ENCODE data around the gene EIF5AL1. TPM values are rescaled to one million over a fixed set of nuclear protein-coding genes. Genes with fewer than 3 reads are reported as not detected.
"Not testable (repeated sequence)": the region's sequence is repeated elsewhere in the genome, so short reads cannot be mapped to it uniquely, and the experiment has no call there.

Gene EIF5AL1
- total RNA-seq, result 0.09 TPM

GRCh38 chr10:79511891-79512583 lies at the start of gene EIF5AL1:
EIF5AL1 (plus strand) TSS chr10:79512533; CDS start chr10:79512650, 117 bp downstream.
- intact Hi-C loops (cut with DNase I); DNase-seq (ENCODE audit: low spot score): not testable (repeated sequence)
- ATAC-seq, result peak; percentile 59

DNA sequence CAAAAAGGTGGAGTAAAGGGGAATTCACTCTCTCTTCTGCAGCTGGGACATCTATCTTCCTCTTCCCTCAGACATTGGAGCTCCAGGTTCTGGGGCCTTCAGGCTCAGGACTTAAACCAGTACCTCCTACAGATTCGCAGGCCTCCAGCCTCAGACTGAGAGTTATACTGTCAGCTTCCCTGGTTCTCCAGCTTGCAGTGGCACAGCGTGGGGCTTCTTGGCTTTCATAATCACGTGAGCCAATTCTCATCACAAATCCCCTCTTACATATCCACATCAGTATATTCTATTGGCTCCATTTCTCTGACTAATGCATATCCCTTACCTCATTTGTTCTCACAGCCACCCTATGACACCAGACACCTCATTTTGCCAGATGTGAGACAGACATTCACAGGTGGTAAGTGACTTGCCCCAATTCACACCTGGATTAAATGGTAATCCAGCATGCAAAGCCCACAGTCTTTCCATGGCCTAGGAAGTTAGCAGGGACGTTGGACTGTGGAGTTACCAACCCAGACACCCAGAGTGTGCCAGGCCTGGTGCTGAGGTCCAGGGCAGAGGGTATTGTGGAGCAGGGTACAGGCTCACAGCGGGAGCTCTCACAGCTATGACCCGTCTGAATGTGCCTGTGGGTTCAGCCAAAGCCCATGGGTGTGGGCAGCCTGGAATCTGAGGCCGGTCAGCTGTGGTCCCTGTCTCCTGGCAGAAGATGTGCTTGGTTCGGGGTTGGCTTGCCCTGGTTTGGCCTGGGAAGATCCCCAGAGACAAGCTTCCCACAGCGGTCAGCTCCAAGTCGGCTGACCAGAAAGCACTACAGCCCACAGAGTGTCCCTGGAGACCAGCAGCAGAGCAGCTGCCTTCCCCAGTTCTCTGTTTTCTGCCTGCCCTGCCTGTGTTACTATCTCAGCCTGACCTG lies 48.5 kb upstream of the EIF5AL1 start:
- intact Hi-C loops (cut with DNase I), result no loop called here
- peak; percentile 59 for ATAC-seq

DNA sequence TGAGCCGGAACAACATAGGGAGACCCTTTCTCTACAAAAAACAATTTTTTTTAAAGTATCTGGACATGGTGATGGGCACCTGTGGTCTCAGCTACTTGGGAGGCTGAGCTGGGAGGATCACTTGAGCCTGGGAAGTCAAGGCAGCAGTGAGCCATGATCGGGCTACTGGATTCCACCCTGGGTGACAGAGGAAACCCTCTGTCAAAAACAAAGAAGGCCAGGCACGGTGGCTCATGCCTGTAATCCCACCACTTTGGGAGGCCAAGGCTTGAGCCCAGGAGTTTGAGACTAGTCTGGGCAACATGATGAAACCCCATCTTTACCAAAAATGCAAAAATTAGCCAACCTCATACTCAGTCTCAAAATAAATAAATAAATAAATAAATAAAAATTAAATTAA lies 47.0 kb upstream of the EIF5AL1 start:
- ATAC-seq (no peak), DNase-seq (ENCODE audit: low spot score) (no peak)
- intact Hi-C loops (cut with DNase I), result no loop called here

More for the DNA sequence above, 48.5 kb upstream of the EIF5AL1 start:
- no peak for DNase-seq (ENCODE audit: low spot score)

DNA sequence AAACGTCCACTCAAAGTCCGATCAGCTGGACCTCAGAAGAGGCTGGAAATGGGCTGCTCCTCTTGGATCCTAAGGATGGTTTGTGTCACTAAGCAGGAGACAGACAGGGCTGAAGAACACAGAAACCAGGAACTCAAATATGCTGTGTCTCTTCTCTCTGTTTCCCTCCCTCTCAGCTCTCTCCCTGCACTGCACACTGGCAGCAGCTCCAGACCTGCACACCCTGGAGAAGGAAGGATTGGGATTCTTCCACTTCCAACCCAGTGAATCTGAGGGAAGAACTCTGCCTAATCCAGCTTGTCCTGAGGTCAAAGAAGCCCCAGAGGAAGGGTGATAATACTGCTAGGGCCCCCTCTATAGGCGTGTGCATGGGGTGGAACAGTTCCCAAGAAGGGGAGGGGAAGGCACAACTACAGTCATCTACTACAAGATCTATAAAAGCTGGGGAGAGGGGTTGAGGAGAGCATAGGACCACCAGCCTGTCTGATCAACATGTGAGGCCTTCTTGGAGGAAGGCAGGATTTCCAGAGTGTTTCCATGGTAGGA lies 44.2 kb upstream of the EIF5AL1 start:
- ATAC-seq (peak; percentile 38), DNase-seq (ENCODE audit: low spot score) (no peak)
- intact Hi-C loops (cut with DNase I), result no loop called here

DNA sequence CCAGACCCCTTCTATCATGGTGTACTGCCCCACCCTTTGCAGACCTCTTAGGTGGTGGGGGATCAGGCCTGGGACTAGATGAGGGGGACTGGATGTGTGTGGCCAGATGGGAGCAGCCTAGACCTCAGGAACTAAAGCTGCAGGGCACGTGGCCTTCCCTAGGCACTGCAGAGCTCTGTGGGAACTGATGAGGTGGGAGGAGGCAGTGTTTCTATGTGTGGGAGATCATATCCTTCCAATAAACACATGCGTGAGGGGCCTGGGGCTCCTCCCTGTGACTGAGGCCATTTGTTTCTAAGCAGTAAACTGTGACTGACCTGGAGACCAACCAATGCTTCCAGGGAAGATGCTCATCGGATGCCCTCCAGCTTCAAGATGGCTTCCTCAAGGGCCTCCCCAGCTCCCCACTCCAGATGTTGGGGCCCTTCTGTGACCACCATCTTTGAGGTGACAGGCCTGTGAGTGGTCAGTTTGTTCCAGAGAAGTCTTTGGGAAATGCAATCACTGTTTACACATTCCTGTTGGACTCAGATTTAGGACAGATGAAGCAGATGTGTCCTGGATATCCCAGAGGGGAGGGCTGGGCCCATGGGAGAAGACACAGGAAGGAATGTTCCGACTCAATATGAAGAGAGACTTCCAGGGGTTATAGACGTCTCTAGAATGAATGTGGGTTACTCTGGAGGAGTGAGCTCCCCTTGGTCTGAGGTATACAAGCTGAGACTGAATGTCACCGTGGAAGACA lies 43.3 kb upstream of the EIF5AL1 start:
- ATAC-seq, result no peak
- intact Hi-C loops (cut with DNase I), result no loop called here
- peak; percentile 23 for DNase-seq (ENCODE audit: low spot score)

GRCh38 chr10:79470096-79470495 lies 42.2 kb upstream of the EIF5AL1 start:
- ATAC-seq (no peak), DNase-seq (ENCODE audit: low spot score) (peak; percentile 19)
- intact Hi-C loops (cut with DNase I), result no loop called here

DNA sequence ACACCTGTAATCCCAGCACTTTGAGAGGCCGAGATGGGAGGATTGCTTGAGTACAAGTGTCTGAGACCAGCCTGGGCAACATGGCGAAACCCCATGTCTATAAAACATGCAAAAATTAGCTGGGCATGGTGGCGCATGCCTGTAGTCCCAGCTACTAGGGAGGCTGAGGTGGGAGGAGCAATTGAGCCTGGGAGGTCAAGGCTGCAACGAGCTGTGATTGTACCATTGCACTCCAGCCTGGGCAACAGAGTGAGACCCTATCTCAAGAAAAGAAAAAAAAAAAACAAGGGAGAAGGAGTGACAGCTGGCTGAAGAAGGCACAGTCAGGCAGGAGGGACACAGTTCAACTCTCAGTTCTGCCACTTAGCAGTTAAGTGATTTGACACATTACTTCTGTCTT lies 40.6 kb upstream of the EIF5AL1 start:
- DNase-seq (ENCODE audit: low spot score) (no peak), ATAC-seq (no peak)
- intact Hi-C loops (cut with DNase I), result no loop called here

DNA sequence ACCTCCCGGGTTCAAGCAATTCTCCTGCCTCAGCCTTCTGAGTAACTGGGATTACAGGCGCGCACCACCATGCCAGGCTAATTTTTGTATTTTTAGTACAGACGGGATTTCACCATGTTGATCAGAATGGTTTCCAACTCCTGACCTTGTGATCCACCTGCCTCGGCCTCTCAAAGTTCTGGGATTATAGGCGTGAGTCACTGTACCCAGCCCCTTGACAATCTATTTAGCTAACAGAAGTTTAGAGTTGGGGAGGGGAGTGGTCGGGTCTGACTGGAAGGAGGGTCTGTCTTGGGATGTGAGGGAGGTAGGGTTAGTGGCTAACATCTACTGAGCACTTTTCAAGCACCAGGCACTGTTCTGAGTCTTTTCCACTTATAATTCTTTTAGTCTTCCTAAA lies 39.9 kb upstream of the EIF5AL1 start:
- no peak for DNase-seq (ENCODE audit: low spot score)
- no peak for ATAC-seq

GRCh38 chr10:79472951-79473350 lies 39.4 kb upstream of the EIF5AL1 start:
- no peak for DNase-seq (ENCODE audit: low spot score)
- intact Hi-C loops (cut with DNase I), result no loop called here
- peak; percentile 58 for ATAC-seq

More for the DNA sequence above, 39.9 kb upstream of the EIF5AL1 start:
- intact Hi-C loops (cut with DNase I), result no loop called here

- ATAC-seq (peak; percentile 48), DNase-seq (ENCODE audit: low spot score) (no peak)
- intact Hi-C loops (cut with DNase I), result no loop called here
Measured at GRCh38 chr10:79473496-79474095, 38.7 kb upstream of the EIF5AL1 start.

- ATAC-seq (no peak), DNase-seq (ENCODE audit: low spot score) (no peak)
- intact Hi-C loops (cut with DNase I), result no loop called here
Measured at GRCh38 chr10:79475119-79475653, 37.1 kb upstream of the EIF5AL1 start.

DNA sequence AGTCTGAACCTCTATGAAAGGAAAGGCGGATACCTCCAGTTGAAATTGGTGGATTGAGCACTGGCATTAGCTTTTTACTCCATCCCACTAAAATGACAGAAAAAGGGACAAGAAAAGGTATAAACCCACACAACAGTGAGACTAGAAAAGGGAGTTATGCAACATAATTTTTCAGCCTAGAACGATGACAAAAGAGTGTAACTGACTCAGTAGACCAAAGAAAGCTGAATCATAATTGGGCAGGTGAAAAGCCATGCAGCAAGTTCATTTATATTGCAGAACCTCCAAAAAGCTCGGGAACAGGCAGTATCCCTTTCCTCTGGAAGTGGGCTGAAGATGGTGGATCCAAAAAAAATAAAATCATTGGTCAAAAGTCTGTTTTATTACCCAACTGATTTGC lies 36.5 kb upstream of the EIF5AL1 start:
- intact Hi-C loops (cut with DNase I), result no loop called here
- DNase-seq (ENCODE audit: low spot score), result no peak
- no peak for ATAC-seq

DNA sequence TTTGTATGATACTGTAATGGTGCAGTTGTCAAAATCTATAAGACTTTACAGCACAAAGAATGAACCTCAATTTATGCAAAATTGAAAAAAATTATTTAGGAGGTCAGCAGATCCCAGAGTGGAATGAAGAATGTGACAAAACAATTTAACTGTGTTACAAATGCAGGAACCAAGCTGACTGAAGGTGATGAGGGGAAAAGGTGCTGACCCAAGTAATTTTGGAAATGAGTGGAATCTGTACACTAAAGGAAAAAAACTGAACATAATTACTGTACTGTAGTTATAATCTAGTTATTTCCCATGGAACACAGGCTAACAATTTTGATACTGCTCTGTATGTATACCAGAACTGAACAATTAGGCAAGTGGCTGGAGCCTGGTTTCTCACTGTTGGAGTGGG lies 35.7 kb upstream of the EIF5AL1 start:
- ATAC-seq (no peak), DNase-seq (ENCODE audit: low spot score) (no peak)
- intact Hi-C loops (cut with DNase I), result no loop called here

DNA sequence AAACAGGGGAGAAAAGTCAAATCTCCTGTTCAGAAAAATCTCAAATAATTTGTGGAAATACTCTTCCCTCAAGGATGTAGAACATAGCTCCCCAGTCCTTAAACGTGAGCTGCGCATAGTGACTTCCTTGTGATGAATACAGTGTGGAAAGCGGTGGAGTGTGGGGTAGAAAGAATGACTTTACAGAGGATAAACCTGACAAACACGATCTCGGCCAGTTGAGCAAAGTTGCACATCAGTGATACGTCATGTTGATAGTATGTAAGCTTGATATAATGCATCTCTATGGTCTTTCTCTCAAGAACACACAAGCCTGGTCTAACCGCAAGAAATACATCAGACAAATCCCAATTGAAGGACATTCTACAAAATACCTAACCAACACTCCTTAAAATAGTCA lies 34.9 kb upstream of the EIF5AL1 start:
- intact Hi-C loops (cut with DNase I), result no loop called here
- ATAC-seq (no peak), DNase-seq (ENCODE audit: low spot score) (no peak)

DNA sequence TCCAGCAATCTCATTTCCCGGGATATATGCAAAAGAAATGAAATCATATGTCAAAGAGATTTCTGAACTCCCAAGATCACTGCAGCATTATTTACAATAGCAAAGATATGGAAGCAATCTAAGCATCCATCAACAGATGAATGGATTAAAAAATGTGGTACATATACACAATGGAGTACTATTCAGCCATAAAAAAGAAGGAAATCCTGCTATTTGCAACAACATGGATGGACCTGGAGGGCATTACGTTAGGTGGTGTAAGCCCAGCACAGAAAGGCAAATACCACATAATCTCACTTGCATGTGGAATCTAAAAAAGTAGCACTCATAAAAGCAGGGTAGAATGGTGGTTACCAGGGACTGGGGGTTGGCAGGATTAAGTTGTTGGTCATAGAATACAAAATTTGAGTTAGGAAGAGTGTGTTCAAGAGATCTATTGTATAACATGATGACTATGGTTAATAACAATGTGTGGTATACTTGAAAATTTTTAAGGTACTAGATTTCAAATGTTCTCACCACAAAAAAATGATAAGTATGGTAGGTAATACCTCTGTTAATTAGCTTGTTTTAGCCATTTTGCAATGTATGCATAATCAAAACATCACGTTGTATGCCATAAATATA lies 32.9 kb upstream of the EIF5AL1 start:
- DNase-seq (ENCODE audit: low spot score) (no peak), ATAC-seq (no peak)
- intact Hi-C loops (cut with DNase I), result no loop called here

DNA sequence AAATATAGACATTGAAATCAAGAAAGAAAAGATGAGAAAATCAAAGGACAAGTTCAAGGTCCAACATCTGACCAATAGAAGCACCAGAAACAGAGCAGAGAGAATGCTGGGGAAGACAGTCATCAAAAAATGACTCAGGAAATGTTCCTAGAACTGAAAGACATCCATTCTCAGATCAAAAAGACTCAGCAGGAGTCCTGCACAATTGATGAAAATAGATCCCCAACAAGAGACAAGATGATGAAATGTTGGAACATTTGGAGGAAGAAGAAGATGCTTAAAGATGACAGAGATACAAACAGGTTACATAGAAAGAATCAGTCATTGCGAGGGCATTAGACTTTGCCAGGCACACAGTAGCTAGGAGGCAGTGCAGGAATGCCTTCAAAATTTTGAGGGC lies 30.0 kb upstream of the EIF5AL1 start:
- ATAC-seq (no peak), DNase-seq (ENCODE audit: low spot score) (no peak)
- intact Hi-C loops (cut with DNase I), result no loop called here

DNA sequence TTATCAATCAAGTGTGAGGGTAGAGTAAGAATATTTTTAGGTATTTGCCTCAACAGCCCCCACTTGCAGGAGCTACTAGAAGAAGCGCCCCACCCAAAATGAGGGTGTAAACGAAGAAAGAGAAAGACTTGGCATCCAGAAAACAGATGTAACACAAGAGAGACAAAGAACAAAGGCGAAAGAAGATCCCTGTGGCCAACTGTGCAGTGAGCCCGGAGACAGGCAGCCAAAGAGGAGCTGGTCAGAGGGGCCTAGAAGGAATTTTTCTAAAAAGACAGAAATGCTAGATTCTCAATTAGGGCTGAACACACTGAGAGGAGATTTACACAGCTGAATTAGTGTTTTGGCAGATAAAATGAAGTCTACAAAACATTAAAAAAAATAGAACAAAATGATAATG lies 29.6 kb upstream of the EIF5AL1 start:
- intact Hi-C loops (cut with DNase I), result no loop called here
- peak; percentile 44 for DNase-seq (ENCODE audit: low spot score)

DNA sequence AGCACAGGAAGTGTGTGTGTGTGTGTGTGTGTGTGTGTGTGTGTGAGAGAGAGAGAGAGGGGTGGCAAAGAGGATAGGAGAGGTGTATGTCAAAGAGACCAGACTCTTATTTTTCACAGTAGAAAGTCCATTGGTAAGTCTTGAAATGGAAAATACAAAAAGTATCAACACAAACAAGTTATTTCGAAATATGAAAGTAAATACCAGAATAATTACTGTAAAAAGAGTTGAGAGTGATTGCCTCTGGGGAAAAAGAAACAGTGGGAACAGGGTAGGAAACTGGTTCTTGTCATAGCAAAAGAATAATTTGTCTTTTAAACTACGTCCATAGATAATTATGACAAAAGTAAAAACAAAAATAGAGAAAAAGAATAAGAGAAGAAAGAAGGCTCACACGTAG lies 29.0 kb upstream of the EIF5AL1 start:
- intact Hi-C loops (cut with DNase I), result no loop called here
- DNase-seq (ENCODE audit: low spot score) (no peak), ATAC-seq (no peak)

More for the DNA sequence above, 29.6 kb upstream of the EIF5AL1 start:
- ATAC-seq, result no peak

Data from sciatic nerve (tissue), 2 donors.